Panc1 (cell line): ENCODE measurements around the gene C2. TPM values are rescaled to one million over a fixed set of nuclear protein-coding genes. Genes with fewer than 3 reads are reported as not detected.

Source experiments
- ATAC-seq: fragments of 200-7000 bp; cut with Tn5 transposase; 2 replicates; pipeline ENCODE4 v1.9.1; 2020; ENCODE audit warnings: mild to moderate bottlenecking, moderate library complexity
- BruUV-seq: library from RNA; stranded (reverse); fragments of 400-500 nt; replicated peaks from 2 replicates; lab custom pipeline; 2021; lab: Mats Ljungman, UMichigan
- CTCF ChIA-PET: fragments of 300-600 bp; sonication (Branson Sonifier 250); formaldehyde crosslinking; loops from one replicate; lab custom pipeline; 2022; ENCODE audit warnings: antibody characterized with exemption; lab: Charles Lee
- POLR2A ChIA-PET: fragments of 300-600 bp; sonication (Branson Sonifier 250); formaldehyde crosslinking; loops from one replicate; lab custom pipeline; 2022; ENCODE audit warnings: antibody characterized with exemption; lab: Charles Lee
- DNase-seq: peaks from one replicate; pipeline ENCODE4 v3.0.0-alpha.2; 2010; ENCODE audit warnings: low read depth, low spot score
- H3K27ac ChIP-seq: 2 replicates; pipeline ENCODE4 v1.5.1; 2011; ENCODE audit warnings: mild to moderate bottlenecking, low read length, inconsistent platforms
- H3K27me3 ChIP-seq: fragments of 200-500 bp; sonication (Bioruptor generic); 2 replicates; pipeline ENCODE4 v1.6.0; 2014; ENCODE audit warnings: low read length, inconsistent platforms; ENCODE audit not compliant: control insufficient read depth, insufficient read depth
- H3K36me3 ChIP-seq: fragments of 200-500 bp; sonication (Bioruptor generic); 2 replicates; pipeline ENCODE4 v1.5.1; 2014; ENCODE audit warnings: inconsistent platforms, mild to moderate bottlenecking, low read length, moderate library complexity; ENCODE audit not compliant: control insufficient read depth, insufficient read depth
- H3K4me1 ChIP-seq: 2 replicates; pipeline ENCODE4 v1.5.1; 2011; ENCODE audit warnings: inconsistent platforms, mild to moderate bottlenecking, low read length, moderate library complexity; ENCODE audit not compliant: control insufficient read depth, insufficient read depth
- H3K4me3 ChIP-seq, 2 experiments: 2 replicates each; pipeline ENCODE4 v1.5.1; 2011 to 2012; ENCODE audit warnings: low read depth in 2 of 2, low read length in 2 of 2, mild to moderate bottlenecking in 2 of 2, inconsistent platforms in 1 of 2, moderate library complexity in 1 of 2
- H3K9me3 ChIP-seq: fragments of 200-500 bp; sonication (Bioruptor generic); 2 replicates; pipeline ENCODE4 v1.5.1; 2014; ENCODE audit warnings: low read depth, mild to moderate bottlenecking, inconsistent platforms, low read length, moderate library complexity; ENCODE audit not compliant: control insufficient read depth, insufficient read depth
- CTCF ChIP-seq: fragments of 450-650 bp; IDR thresholded peaks from 2 replicates; pipeline ENCODE4 v1.5.1; 2017; ENCODE audit warnings: mild to moderate bottlenecking
- POLR2AphosphoS5 ChIP-seq: IDR thresholded peaks from 2 replicates; pipeline ENCODE4 v1.6.1; 2012; ENCODE audit warnings: mild to moderate bottlenecking, low read depth, low read length, moderate library complexity
- SIN3A ChIP-seq: IDR thresholded peaks from 2 replicates; pipeline ENCODE4 v1.6.1; 2012; ENCODE audit warnings: low read depth, mild to moderate bottlenecking, low read length, moderate library complexity, borderline replicate concordance; ENCODE audit not compliant: insufficient read depth
- TCF7L2 ChIP-seq: IDR thresholded peaks from 2 replicates; pipeline ENCODE4 v1.6.1; 2011; ENCODE audit warnings: mild to moderate bottlenecking, low read depth, low read length, inconsistent platforms
- in situ Hi-C: cut with HindIII; loops from 2 replicates; pipeline ENCODE4 v1.10.0; 2016; ENCODE audit warnings: low sequenced_read_pairs, low pct_unique_long_range_greater_than_20kb
- intact Hi-C: fragments of 100-400 bp; cut with micrococcal nuclease; formaldehyde crosslinking; loops from one replicate; pipeline ENCODE4 v1.10.0; 2022; ENCODE audit not compliant: unreplicated experiment
- total RNA-seq: library from RNA; stranded (reverse); gene quantifications from one replicate; pipeline ENCODE4 v1.2.1, GENCODE V29; 2021; ENCODE audit not compliant: unreplicated experiment
- TF ChIP-seq, protein P1 (sequence below), 2 experiments: IDR thresholded peaks; 2 replicates each; pipeline ENCODE4 v1.6.1; 2011 to 2012; ENCODE audit warnings: low read depth in 2 of 2, control low read depth in 1 of 2, low read length in 1 of 2, mild to moderate bottlenecking in 1 of 2, moderate library complexity in 1 of 2; ENCODE audit not compliant: insufficient read depth in 1 of 2

Gene C2
- total RNA-seq, 1 experiment from 2014 or later, result 1.0 TPM

GRCh38 chr6:31952890-31953289 is 25.4 kb downstream of the C2 start:
- intact Hi-C loops, result no loop called here
- CTCF ChIA-PET, result interaction anchor here (0.8 to 1.6 kb wide), 3 partner anchors 29 to 180 kb away, joined by 3 to 5 read pairs (median 4); no protein-coding TSS in a partner anchor
- no peak; the same call in 1 of the 2 replicates for ATAC-seq
- TF ChIP-seq TCF7L2 (no peak), CTCF (no peak), SIN3A (no peak), POLR2AphosphoS5 (no peak)
- TF ChIP-seq, protein P1, sequence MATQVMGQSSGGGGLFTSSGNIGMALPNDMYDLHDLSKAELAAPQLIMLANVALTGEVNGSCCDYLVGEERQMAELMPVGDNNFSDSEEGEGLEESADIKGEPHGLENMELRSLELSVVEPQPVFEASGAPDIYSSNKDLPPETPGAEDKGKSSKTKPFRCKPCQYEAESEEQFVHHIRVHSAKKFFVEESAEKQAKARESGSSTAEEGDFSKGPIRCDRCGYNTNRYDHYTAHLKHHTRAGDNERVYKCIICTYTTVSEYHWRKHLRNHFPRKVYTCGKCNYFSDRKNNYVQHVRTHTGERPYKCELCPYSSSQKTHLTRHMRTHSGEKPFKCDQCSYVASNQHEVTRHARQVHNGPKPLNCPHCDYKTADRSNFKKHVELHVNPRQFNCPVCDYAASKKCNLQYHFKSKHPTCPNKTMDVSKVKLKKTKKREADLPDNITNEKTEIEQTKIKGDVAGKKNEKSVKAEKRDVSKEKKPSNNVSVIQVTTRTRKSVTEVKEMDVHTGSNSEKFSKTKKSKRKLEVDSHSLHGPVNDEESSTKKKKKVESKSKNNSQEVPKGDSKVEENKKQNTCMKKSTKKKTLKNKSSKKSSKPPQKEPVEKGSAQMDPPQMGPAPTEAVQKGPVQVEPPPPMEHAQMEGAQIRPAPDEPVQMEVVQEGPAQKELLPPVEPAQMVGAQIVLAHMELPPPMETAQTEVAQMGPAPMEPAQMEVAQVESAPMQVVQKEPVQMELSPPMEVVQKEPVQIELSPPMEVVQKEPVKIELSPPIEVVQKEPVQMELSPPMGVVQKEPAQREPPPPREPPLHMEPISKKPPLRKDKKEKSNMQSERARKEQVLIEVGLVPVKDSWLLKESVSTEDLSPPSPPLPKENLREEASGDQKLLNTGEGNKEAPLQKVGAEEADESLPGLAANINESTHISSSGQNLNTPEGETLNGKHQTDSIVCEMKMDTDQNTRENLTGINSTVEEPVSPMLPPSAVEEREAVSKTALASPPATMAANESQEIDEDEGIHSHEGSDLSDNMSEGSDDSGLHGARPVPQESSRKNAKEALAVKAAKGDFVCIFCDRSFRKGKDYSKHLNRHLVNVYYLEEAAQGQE (IDR thresholded peaks at IDR 0.05; ENCODE audit: insufficient read depth in 1 of 2, low read depth in 2 of 2, low read length in 1 of 2), result no peak
- Histone ChIP-seq H3K27ac (no peak overlapping the region), H3K27me3 (no peaks in the 10 kb centered on the region), H3K9me3 (no peaks in the 10 kb centered on the region), H3K36me3 (peaks cover 20% of the 10 kb centered on the region), H3K4me3 (no peak overlapping the region), H3K4me1 (peaks cover 6% of the 10 kb centered on the region)
- BruUV-seq, result no TSS peak
- no peak for DNase-seq
- in situ Hi-C loops, result no loop called here
- POLR2A ChIA-PET, result no interaction called here

GRCh38 chr6:31954511-31954910 is 27.0 kb downstream of the C2 start:
- intact Hi-C loops (no loop called here), in situ Hi-C loops (no loop called here)
- Histone ChIP-seq H3K36me3 (peaks cover 27% of the 10 kb centered on the region), H3K27ac (no peak overlapping the region), H3K27me3 (no peaks in the 10 kb centered on the region), H3K4me1 (peaks cover 11% of the 10 kb centered on the region), H3K9me3 (no peaks in the 10 kb centered on the region), H3K4me3 (no peak overlapping the region)
- ATAC-seq, result no peak
- DNase-seq, result no peak
- no peak for TF ChIP-seq SIN3A
- TF ChIP-seq, protein P1 (IDR thresholded peaks at IDR 0.05; ENCODE audit: insufficient read depth in 1 of 2, low read depth in 2 of 2, low read length in 1 of 2), result no peak
- no peak for TF ChIP-seq CTCF
- no peak for TF ChIP-seq TCF7L2
- TF ChIP-seq POLR2AphosphoS5, result no peak
- ChIA-PET CTCF (no interaction called here), POLR2A (no interaction called here)
- TSS peak; percentile 12 for BruUV-seq
